ENCODE results near the gene C3orf49. TPM values are rescaled to one million over a fixed set of nuclear protein-coding genes. Genes with fewer than 3 reads are reported as not detected.

Gene C3orf49
- total RNA-seq, 1 experiment from 2014 or later, result not detected

- CTCF ChIA-PET, result no interaction called here
- H3K36me3 ChIP-seq (ENCODE audit: low read depth, low read length), result no peaks in the 10 kb centered on the region
- peak; percentile 58 for DNase-seq
Measured at GRCh38 chr3:63847718-63848450, 28.8 kb downstream of the C3orf49 start.

GRCh38 chr3:63849175-63849574 lies 30.1 kb downstream of the C3orf49 start:
- H3F3A ChIP-seq (ENCODE audit: low read length, unreplicated experiment), result no peaks in the 10 kb centered on the region
- TF ChIP-seq EZH2phosphoT487 (IDR thresholded peaks at IDR 0.05; ENCODE audit: borderline replicate concordance, low read length) (no peak), CTCF (conservative IDR thresholded peaks at IDR 0.05; ENCODE audit: low read depth, low read length) (no peak), EZH2 (IDR thresholded peaks at IDR 0.05; ENCODE audit: low read length, unreplicated experiment) (no peak)
- no peaks in the 10 kb centered on the region for H4K20me1 ChIP-seq (ENCODE audit: low read length)
- ATAC-seq (no peak), DNase-seq (no peak)
- no peak overlapping the region for H3K4me3 ChIP-seq (ENCODE audit: low read length)
- no peak overlapping the region for H3K9ac ChIP-seq (ENCODE audit: low read length)
- H3K79me2 ChIP-seq (ENCODE audit: low read length), result no peaks in the 10 kb centered on the region
- no TSS peak for BruUV-seq (replicated peaks)
- no peak overlapping the region for H2AFZ ChIP-seq (ENCODE audit: low read length)
- H3K4me2 ChIP-seq (ENCODE audit: low read length), result no peak overlapping the region
- CTCF ChIA-PET, result no interaction called here
- intact Hi-C loops (cut with micrococcal nuclease), result no loop called here
- no peaks in the 10 kb centered on the region for H3K27me3 ChIP-seq (ENCODE audit: low read length)
- H3K9me3 ChIP-seq (ENCODE audit: low read length), result no peaks in the 10 kb centered on the region
- H3K27ac ChIP-seq (ENCODE audit: low read length), result no peak overlapping the region
- H3K9me2 ChIP-seq (replicated peaks; ENCODE audit: low read length), result no peaks in the 10 kb centered on the region
- H3K36me3 ChIP-seq (ENCODE audit: low read depth, low read length), result no peaks in the 10 kb centered on the region
- POLR2A ChIA-PET (ENCODE audit: unreplicated experiment), result no interaction called here
- H3K4me1 ChIP-seq (ENCODE audit: insufficient read depth, low read length), result no peaks in the 10 kb centered on the region

More at GRCh38 chr3:63847718-63848450, 28.8 kb downstream of the C3orf49 start:
- Histone ChIP-seq H3F3A (ENCODE audit: low read length, unreplicated experiment) (no peaks in the 10 kb centered on the region), H3K4me1 (ENCODE audit: insufficient read depth, low read length) (no peaks in the 10 kb centered on the region), H3K9ac (ENCODE audit: low read length) (no peak overlapping the region), H3K27ac (ENCODE audit: low read length) (no peak overlapping the region), H4K20me1 (ENCODE audit: low read length) (no peaks in the 10 kb centered on the region), H3K4me2 (ENCODE audit: low read length) (no peak overlapping the region), H3K27me3 (ENCODE audit: low read length) (no peaks in the 10 kb centered on the region), H3K79me2 (ENCODE audit: low read length) (no peaks in the 10 kb centered on the region), H3K9me3 (ENCODE audit: low read length) (no peaks in the 10 kb centered on the region), H3K4me3 (ENCODE audit: low read length) (no peak overlapping the region), H3K9me2 (replicated peaks; ENCODE audit: low read length) (no peaks in the 10 kb centered on the region), H2AFZ (ENCODE audit: low read length) (no peak overlapping the region)
- no TSS peak for BruUV-seq (replicated peaks)
- intact Hi-C loops (cut with micrococcal nuclease), result no loop called here
- TF ChIP-seq CTCF (conservative IDR thresholded peaks at IDR 0.05; ENCODE audit: low read depth, low read length) (no peak), EZH2 (IDR thresholded peaks at IDR 0.05; ENCODE audit: low read length, unreplicated experiment) (no peak), EZH2phosphoT487 (IDR thresholded peaks at IDR 0.05; ENCODE audit: borderline replicate concordance, low read length) (no peak)
- POLR2A ChIA-PET (ENCODE audit: unreplicated experiment), result no interaction called here
- ATAC-seq, result no peak

- H3K4me1 ChIP-seq (ENCODE audit: insufficient read depth, low read length), result no peaks in the 10 kb centered on the region
- no peak overlapping the region for H3K9ac ChIP-seq (ENCODE audit: low read length)
- no peak overlapping the region for H3K4me3 ChIP-seq (ENCODE audit: low read length)
- H3K4me2 ChIP-seq (ENCODE audit: low read length), result no peak overlapping the region
- no peaks in the 10 kb centered on the region for H3K36me3 ChIP-seq (ENCODE audit: low read depth, low read length)
- intact Hi-C loops (cut with micrococcal nuclease), result no loop called here
- H3K79me2 ChIP-seq (ENCODE audit: low read length), result no peaks in the 10 kb centered on the region
- ChIA-PET POLR2A (ENCODE audit: unreplicated experiment) (no interaction called here), CTCF (no interaction called here)
- no peaks in the 10 kb centered on the region for H3K27me3 ChIP-seq (ENCODE audit: low read length)
- H3K9me3 ChIP-seq (ENCODE audit: low read length), result no peaks in the 10 kb centered on the region
- H3K9me2 ChIP-seq (replicated peaks; ENCODE audit: low read length), result no peaks in the 10 kb centered on the region
- no peak for TF ChIP-seq CTCF (conservative IDR thresholded peaks at IDR 0.05; ENCODE audit: low read depth, low read length)
- TF ChIP-seq EZH2 (IDR thresholded peaks at IDR 0.05; ENCODE audit: low read length, unreplicated experiment), result no peak
- no peak for TF ChIP-seq EZH2phosphoT487 (IDR thresholded peaks at IDR 0.05; ENCODE audit: borderline replicate concordance, low read length)
- DNase-seq, result no peak
- no peaks in the 10 kb centered on the region for H4K20me1 ChIP-seq (ENCODE audit: low read length)
- ATAC-seq, result no peak
- BruUV-seq (replicated peaks), result no TSS peak
- no peak overlapping the region for H2AFZ ChIP-seq (ENCODE audit: low read length)
- no peaks in the 10 kb centered on the region for H3F3A ChIP-seq (ENCODE audit: low read length, unreplicated experiment)
- H3K27ac ChIP-seq (ENCODE audit: low read length), result no peak overlapping the region
Measured at GRCh38 chr3:63851287-63851686, 32.2 kb downstream of the C3orf49 start.

Measured in PC-3 (cell line).